HEK293 (cell line): ENCODE measurements around the gene CTF1.
A peak's percentile ranks its signal among the peaks of the same experiment; 100 is the strongest.

ENCODE experiments used
- ATF2 ChIP-seq: fragments of 450-650 bp; formaldehyde crosslinking; IDR thresholded peaks from 2 replicates; pipeline ENCODE4 v1.5.1; 2016; ENCODE audit warnings: missing biosample characterization, missing genetic modification characterization, low read depth
- GFI1B ChIP-seq: fragments of 450-650 bp; formaldehyde crosslinking; IDR thresholded peaks from 2 replicates; pipeline ENCODE4 v1.5.1; 2016; ENCODE audit warnings: missing biosample characterization, missing genetic modification characterization
- GLI2 ChIP-seq: fragments of 450-650 bp; formaldehyde crosslinking; IDR thresholded peaks from 2 replicates; pipeline ENCODE4; 2017; ENCODE audit warnings: missing biosample characterization, missing genetic modification characterization, low read depth, borderline replicate concordance
- GLIS1 ChIP-seq: fragments of 450-650 bp; formaldehyde crosslinking; IDR thresholded peaks from 2 replicates; pipeline ENCODE4 v1.5.1; 2016; ENCODE audit warnings: missing biosample characterization, missing genetic modification characterization
- KLF17 ChIP-seq: fragments of 450-650 bp; formaldehyde crosslinking; IDR thresholded peaks from 2 replicates; pipeline ENCODE4 v1.5.1; 2016; ENCODE audit warnings: missing biosample characterization, missing genetic modification characterization
- KLF7 ChIP-seq: fragments of 450-650 bp; formaldehyde crosslinking; IDR thresholded peaks from 2 replicates; pipeline ENCODE4 v1.5.1; 2016; ENCODE audit warnings: missing biosample characterization, missing genetic modification characterization, borderline replicate concordance
- MYNN ChIP-seq: fragments of 450-650 bp; formaldehyde crosslinking; IDR thresholded peaks from 2 replicates; pipeline ENCODE4 v1.5.1; 2016; ENCODE audit warnings: missing biosample characterization, missing genetic modification characterization, borderline replicate concordance
- RBAK ChIP-seq: fragments of 450-650 bp; formaldehyde crosslinking; IDR thresholded peaks from 2 replicates; pipeline ENCODE4 v1.5.1; 2016; ENCODE audit warnings: missing biosample characterization, missing genetic modification characterization
- REPIN1 ChIP-seq: fragments of 450-650 bp; formaldehyde crosslinking; IDR thresholded peaks from 2 replicates; pipeline ENCODE4 v1.5.1; 2017; ENCODE audit warnings: missing biosample characterization, missing genetic modification characterization, low read depth
- ZBTB11 ChIP-seq: fragments of 450-650 bp; formaldehyde crosslinking; conservative IDR thresholded peaks from 2 replicates; pipeline ENCODE4 v1.5.1; 2016; ENCODE audit warnings: low read depth, missing biosample characterization, missing genetic modification characterization
- ZNF223 ChIP-seq: fragments of 450-650 bp; formaldehyde crosslinking; IDR thresholded peaks from 2 replicates; pipeline ENCODE4 v1.5.1; 2016; ENCODE audit warnings: missing biosample characterization, missing genetic modification characterization
- ZNF248 ChIP-seq: fragments of 450-650 bp; formaldehyde crosslinking; IDR thresholded peaks from 2 replicates; pipeline ENCODE4 v1.5.1; 2017; ENCODE audit warnings: missing biosample characterization, missing genetic modification characterization
- ZNF266 ChIP-seq: fragments of 450-650 bp; formaldehyde crosslinking; IDR thresholded peaks from 2 replicates; pipeline ENCODE4 v1.5.1; 2016; ENCODE audit warnings: missing biosample characterization, missing genetic modification characterization, low read depth
- ZNF280D ChIP-seq: fragments of 450-650 bp; formaldehyde crosslinking; IDR thresholded peaks from 2 replicates; pipeline ENCODE4 v1.5.1; 2016; ENCODE audit warnings: missing biosample characterization, missing genetic modification characterization
- ZNF302 ChIP-seq: fragments of 450-650 bp; formaldehyde crosslinking; IDR thresholded peaks from 2 replicates; pipeline ENCODE4 v1.5.1; 2016; ENCODE audit warnings: missing biosample characterization, missing genetic modification characterization, low read depth
- ZNF391 ChIP-seq: fragments of 450-650 bp; formaldehyde crosslinking; IDR thresholded peaks from 2 replicates; pipeline ENCODE4 v1.5.1; 2016; ENCODE audit warnings: low read depth, missing biosample characterization, missing genetic modification characterization, borderline replicate concordance
- ZNF473 ChIP-seq: fragments of 450-650 bp; formaldehyde crosslinking; IDR thresholded peaks from 2 replicates; pipeline ENCODE4 v1.5.1; 2017; ENCODE audit warnings: missing biosample characterization, missing genetic modification characterization
- ZNF501 ChIP-seq: fragments of 450-650 bp; formaldehyde crosslinking; IDR thresholded peaks from 2 replicates; pipeline ENCODE4 v1.5.1; 2016; ENCODE audit warnings: missing biosample characterization, missing genetic modification characterization
- ZNF521 ChIP-seq: fragments of 450-650 bp; formaldehyde crosslinking; IDR thresholded peaks from 2 replicates; pipeline ENCODE4 v1.5.1; 2017; ENCODE audit warnings: missing biosample characterization, mild to moderate bottlenecking, missing genetic modification characterization
- ZNF626 ChIP-seq: fragments of 450-650 bp; sonication (Bioruptor Pico); formaldehyde crosslinking; IDR thresholded peaks from 2 replicates; pipeline ENCODE4 v1.5.1; 2018; ENCODE audit warnings: missing biosample characterization, missing genetic modification characterization, inconsistent platforms
- ZNF660 ChIP-seq: fragments of 450-650 bp; IDR thresholded peaks from 2 replicates; pipeline ENCODE4 v1.5.1; 2018; ENCODE audit warnings: missing biosample characterization, mild to moderate bottlenecking, missing genetic modification characterization
- ZNF701 ChIP-seq: fragments of 450-650 bp; formaldehyde crosslinking; IDR thresholded peaks from 2 replicates; pipeline ENCODE4 v1.5.1; 2016; ENCODE audit warnings: missing biosample characterization, missing genetic modification characterization
- ZSCAN16 ChIP-seq: fragments of 450-650 bp; formaldehyde crosslinking; IDR thresholded peaks from 2 replicates; pipeline ENCODE4 v1.5.1; 2016; ENCODE audit warnings: missing biosample characterization, missing genetic modification characterization
- TF ChIP-seq, protein P1 (sequence below): fragments of 450-650 bp; formaldehyde crosslinking; IDR thresholded peaks from 2 replicates; pipeline ENCODE4 v1.5.1; 2016; ENCODE audit warnings: missing biosample characterization, missing genetic modification characterization
- TF ChIP-seq, protein P2 (sequence below): fragments of 450-650 bp; formaldehyde crosslinking; IDR thresholded peaks from 2 replicates; pipeline ENCODE4 v1.5.1; 2016; ENCODE audit warnings: missing biosample characterization, missing genetic modification characterization
- TF ChIP-seq, protein P3 (sequence below): fragments of 450-650 bp; formaldehyde crosslinking; IDR thresholded peaks from 2 replicates; pipeline ENCODE4; 2016; ENCODE audit warnings: missing biosample characterization, missing genetic modification characterization

Gene CTF1

GRCh38 chr16:30902029-30902972, 5.9 kb downstream of the CTF1 start (continued):
- TF ChIP-seq REPIN1 (tag by site-specific recombination) (no peak), KLF17 (tag by site-specific recombination) (peak; percentile 67), ZSCAN16 (tag by site-specific recombination) (no peak), RBAK (tag by site-specific recombination) (no peak), ZNF501 (no peak), ZNF248 (tag by site-specific recombination) (no peak), ZNF223 (tag by site-specific recombination) (no peak), ZNF626 (no peak), ZNF280D (tag by site-specific recombination) (no peak), ZNF660 (tag by site-specific recombination) (no peak), ZNF391 (tag by site-specific recombination) (no peak; the same call in 1 of the 2 replicates), GLI2 (tag by site-specific recombination) (no peak), ZNF521 (tag by site-specific recombination) (no peak), GLIS1 (no peak), MYNN (no peak), ZNF701 (no peak), ATF2 (no peak), ZNF302 (tag by site-specific recombination) (no peak), KLF7 (tag by site-specific recombination) (no peak), ZNF473 (tag by site-specific recombination) (no peak), ZNF266 (tag by site-specific recombination) (no peak), GFI1B (tag by site-specific recombination) (no peak), ZBTB11 (tag by site-specific recombination) (no peak; the same call in 1 of the 2 replicates)
- TF ChIP-seq, protein P1, sequence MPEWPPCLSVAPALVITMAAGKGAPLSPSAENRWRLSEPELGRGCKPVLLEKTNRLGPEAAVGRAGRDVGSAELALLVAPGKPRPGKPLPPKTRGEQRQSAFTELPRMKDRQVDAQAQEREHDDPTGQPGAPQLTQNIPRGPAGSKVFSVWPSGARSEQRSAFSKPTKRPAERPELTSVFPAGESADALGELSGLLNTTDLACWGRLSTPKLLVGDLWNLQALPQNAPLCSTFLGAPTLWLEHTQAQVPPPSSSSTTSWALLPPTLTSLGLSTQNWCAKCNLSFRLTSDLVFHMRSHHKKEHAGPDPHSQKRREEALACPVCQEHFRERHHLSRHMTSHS (tag by site-specific recombination): no peak
- TF ChIP-seq, protein P2, sequence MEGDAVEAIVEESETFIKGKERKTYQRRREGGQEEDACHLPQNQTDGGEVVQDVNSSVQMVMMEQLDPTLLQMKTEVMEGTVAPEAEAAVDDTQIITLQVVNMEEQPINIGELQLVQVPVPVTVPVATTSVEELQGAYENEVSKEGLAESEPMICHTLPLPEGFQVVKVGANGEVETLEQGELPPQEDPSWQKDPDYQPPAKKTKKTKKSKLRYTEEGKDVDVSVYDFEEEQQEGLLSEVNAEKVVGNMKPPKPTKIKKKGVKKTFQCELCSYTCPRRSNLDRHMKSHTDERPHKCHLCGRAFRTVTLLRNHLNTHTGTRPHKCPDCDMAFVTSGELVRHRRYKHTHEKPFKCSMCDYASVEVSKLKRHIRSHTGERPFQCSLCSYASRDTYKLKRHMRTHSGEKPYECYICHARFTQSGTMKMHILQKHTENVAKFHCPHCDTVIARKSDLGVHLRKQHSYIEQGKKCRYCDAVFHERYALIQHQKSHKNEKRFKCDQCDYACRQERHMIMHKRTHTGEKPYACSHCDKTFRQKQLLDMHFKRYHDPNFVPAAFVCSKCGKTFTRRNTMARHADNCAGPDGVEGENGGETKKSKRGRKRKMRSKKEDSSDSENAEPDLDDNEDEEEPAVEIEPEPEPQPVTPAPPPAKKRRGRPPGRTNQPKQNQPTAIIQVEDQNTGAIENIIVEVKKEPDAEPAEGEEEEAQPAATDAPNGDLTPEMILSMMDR (tag by site-specific recombination): peak; percentile 19; the same call in 1 of the 2 replicates
- TF ChIP-seq, protein P3, sequence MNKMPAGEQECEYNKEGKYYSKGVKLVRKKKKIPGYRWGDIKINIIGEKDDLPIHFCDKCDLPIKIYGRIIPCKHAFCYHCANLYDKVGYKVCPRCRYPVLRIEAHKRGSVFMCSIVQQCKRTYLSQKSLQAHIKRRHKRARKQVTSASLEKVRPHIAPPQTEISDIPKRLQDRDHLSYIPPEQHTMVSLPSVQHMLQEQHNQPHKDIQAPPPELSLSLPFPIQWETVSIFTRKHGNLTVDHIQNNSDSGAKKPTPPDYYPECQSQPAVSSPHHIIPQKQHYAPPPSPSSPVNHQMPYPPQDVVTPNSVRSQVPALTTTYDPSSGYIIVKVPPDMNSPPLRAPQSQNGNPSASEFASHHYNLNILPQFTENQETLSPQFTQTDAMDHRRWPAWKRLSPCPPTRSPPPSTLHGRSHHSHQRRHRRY (tag by site-specific recombination): no peak
